ENCODE data around the gene MUC13.

DNA sequence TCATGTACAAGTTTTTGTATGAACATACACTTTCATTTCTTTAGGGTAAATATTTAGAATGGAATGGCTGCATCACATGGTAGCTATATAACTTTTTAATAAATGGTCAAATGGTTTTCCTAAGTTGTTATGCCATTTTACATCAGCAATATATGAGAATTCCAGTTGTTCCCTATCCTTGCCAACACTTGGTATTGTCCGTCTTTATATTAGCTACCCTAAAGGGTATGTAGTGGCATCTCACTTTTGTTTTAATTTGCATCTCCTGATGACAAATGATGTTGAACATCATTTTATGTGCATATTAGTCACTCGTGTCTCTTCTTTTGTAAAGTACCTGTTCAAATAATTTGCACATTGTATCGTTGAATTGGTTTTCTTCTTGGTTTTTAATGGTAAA is 2.5 kb upstream of the MUC13 start:
- TF ChIP-seq, protein P1, sequence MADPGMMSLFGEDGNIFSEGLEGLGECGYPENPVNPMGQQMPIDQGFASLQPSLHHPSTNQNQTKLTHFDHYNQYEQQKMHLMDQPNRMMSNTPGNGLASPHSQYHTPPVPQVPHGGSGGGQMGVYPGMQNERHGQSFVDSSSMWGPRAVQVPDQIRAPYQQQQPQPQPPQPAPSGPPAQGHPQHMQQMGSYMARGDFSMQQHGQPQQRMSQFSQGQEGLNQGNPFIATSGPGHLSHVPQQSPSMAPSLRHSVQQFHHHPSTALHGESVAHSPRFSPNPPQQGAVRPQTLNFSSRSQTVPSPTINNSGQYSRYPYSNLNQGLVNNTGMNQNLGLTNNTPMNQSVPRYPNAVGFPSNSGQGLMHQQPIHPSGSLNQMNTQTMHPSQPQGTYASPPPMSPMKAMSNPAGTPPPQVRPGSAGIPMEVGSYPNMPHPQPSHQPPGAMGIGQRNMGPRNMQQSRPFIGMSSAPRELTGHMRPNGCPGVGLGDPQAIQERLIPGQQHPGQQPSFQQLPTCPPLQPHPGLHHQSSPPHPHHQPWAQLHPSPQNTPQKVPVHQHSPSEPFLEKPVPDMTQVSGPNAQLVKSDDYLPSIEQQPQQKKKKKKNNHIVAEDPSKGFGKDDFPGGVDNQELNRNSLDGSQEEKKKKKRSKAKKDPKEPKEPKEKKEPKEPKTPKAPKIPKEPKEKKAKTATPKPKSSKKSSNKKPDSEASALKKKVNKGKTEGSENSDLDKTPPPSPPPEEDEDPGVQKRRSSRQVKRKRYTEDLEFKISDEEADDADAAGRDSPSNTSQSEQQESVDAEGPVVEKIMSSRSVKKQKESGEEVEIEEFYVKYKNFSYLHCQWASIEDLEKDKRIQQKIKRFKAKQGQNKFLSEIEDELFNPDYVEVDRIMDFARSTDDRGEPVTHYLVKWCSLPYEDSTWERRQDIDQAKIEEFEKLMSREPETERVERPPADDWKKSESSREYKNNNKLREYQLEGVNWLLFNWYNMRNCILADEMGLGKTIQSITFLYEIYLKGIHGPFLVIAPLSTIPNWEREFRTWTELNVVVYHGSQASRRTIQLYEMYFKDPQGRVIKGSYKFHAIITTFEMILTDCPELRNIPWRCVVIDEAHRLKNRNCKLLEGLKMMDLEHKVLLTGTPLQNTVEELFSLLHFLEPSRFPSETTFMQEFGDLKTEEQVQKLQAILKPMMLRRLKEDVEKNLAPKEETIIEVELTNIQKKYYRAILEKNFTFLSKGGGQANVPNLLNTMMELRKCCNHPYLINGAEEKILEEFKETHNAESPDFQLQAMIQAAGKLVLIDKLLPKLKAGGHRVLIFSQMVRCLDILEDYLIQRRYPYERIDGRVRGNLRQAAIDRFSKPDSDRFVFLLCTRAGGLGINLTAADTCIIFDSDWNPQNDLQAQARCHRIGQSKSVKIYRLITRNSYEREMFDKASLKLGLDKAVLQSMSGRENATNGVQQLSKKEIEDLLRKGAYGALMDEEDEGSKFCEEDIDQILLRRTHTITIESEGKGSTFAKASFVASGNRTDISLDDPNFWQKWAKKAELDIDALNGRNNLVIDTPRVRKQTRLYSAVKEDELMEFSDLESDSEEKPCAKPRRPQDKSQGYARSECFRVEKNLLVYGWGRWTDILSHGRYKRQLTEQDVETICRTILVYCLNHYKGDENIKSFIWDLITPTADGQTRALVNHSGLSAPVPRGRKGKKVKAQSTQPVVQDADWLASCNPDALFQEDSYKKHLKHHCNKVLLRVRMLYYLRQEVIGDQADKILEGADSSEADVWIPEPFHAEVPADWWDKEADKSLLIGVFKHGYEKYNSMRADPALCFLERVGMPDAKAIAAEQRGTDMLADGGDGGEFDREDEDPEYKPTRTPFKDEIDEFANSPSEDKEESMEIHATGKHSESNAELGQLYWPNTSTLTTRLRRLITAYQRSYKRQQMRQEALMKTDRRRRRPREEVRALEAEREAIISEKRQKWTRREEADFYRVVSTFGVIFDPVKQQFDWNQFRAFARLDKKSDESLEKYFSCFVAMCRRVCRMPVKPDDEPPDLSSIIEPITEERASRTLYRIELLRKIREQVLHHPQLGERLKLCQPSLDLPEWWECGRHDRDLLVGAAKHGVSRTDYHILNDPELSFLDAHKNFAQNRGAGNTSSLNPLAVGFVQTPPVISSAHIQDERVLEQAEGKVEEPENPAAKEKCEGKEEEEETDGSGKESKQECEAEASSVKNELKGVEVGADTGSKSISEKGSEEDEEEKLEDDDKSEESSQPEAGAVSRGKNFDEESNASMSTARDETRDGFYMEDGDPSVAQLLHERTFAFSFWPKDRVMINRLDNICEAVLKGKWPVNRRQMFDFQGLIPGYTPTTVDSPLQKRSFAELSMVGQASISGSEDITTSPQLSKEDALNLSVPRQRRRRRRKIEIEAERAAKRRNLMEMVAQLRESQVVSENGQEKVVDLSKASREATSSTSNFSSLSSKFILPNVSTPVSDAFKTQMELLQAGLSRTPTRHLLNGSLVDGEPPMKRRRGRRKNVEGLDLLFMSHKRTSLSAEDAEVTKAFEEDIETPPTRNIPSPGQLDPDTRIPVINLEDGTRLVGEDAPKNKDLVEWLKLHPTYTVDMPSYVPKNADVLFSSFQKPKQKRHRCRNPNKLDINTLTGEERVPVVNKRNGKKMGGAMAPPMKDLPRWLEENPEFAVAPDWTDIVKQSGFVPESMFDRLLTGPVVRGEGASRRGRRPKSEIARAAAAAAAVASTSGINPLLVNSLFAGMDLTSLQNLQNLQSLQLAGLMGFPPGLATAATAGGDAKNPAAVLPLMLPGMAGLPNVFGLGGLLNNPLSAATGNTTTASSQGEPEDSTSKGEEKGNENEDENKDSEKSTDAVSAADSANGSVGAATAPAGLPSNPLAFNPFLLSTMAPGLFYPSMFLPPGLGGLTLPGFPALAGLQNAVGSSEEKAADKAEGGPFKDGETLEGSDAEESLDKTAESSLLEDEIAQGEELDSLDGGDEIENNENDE (IDR thresholded peaks at IDR 0.05; ENCODE audit: low read depth, low read length) = no peak
- no peak for TF ChIP-seq MTA3 (IDR thresholded peaks at IDR 0.05; ENCODE audit: borderline replicate concordance)
- TF ChIP-seq TAF1 (IDR thresholded peaks at IDR 0.05; ENCODE audit: control insufficient read depth, extremely low read depth, insufficient read depth, low read length, severe bottlenecking) = no peak
- no peak for TF ChIP-seq NFE2 (IDR thresholded peaks at IDR 0.05; ENCODE audit: low read depth)
- TF ChIP-seq POLR2B (IDR thresholded peaks at IDR 0.05; ENCODE audit: low read depth, partially characterized antibody) = no peak
- TF ChIP-seq ZKSCAN8 (CRISPR knock-in tag; IDR thresholded peaks at IDR 0.05) = no peak
- no peak for TF ChIP-seq ZNF324 (CRISPR knock-in tag; IDR thresholded peaks at IDR 0.05)
- no peak for TF ChIP-seq MEIS2 (IDR thresholded peaks at IDR 0.05; ENCODE audit: partially characterized antibody)
- no peak for TF ChIP-seq CHD2 (IDR thresholded peaks at IDR 0.05; ENCODE audit: low read depth, low read length)
- no peak for TF ChIP-seq ZNF785 (CRISPR knock-in tag; IDR thresholded peaks at IDR 0.05)
- TF ChIP-seq TFAM (CRISPR knock-in tag; conservative IDR thresholded peaks at IDR 0.05) = no peak

All from K562 (cell line).